Left hindlimb (tissue), 1 donor: ENCODE measurements around the gene TST.

Experiments
- DNase-seq: peaks from one replicate; pipeline ENCODE4 v3.0.0-alpha.2; 2018

TST gene

DNA sequence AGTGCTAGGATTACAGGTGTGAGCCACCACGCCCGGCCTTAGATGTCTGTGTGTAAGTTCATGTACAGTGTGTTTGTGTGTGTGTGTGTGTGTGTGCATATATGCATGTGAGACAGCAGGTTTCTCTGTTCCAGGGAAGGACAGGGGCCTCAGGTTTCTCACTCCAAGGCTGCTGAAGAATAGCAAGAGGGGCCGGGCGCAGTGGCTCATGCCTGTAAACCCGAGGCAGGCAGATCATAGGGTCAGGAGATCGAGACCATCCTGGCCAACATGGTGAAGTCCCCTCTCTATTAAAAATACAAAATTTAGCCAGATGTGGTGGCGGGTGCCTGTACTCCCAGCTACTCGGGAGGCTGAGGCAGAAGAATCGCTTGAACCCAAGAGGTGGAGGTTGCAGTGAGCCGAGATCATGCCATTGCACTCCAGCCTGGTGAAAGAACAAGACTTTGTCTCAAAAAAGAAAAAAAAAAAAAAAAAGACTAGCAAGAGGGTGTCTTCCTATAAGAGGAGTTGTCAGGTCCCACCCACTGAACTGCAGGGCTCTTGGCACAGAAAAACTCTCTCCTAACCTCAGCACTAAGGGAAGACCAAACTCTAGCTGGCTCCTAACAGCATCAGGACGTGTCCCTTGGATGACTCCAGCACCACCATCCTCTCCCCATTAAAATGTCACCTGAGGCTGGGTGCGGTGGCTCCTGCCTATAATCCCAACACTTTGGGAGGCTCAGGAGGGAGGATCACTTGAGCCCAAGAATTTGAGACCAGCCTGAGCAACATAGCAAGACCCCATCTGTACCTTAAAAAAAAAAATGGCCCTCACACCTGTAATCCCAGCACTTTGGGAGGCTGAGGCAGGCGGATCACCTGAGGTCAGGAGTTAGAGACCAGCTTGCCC, 40.0 kb downstream of the TST start:
- no peak for DNase-seq

GRCh38 chr22:36977947-36978660, 41.1 kb downstream of the TST start:
- DNase-seq, result peak; percentile 92

GRCh38 chr22:36977401-36977861, 41.8 kb downstream of the TST start:
- no peak for DNase-seq

DNA sequence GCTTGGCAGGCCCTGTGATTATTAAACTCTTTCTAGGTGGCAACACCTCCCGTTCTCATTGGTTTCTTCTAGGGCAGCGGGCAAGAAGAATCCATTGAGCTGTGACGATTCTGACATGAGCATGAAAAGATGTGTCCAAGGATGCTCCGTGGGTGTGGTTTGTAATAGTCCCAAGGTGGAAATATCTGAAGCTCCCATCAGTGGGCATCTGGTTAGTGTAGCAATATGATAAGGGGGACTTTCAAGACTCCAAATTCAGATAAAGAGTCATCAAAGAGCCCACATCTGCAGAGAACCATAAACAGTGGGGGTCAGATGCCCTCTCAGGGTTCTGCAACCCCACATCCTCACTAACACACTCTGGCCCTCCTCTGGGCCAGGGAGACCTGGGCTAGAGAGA, 42.6 kb downstream of the TST start:
- no peak for DNase-seq

DNA sequence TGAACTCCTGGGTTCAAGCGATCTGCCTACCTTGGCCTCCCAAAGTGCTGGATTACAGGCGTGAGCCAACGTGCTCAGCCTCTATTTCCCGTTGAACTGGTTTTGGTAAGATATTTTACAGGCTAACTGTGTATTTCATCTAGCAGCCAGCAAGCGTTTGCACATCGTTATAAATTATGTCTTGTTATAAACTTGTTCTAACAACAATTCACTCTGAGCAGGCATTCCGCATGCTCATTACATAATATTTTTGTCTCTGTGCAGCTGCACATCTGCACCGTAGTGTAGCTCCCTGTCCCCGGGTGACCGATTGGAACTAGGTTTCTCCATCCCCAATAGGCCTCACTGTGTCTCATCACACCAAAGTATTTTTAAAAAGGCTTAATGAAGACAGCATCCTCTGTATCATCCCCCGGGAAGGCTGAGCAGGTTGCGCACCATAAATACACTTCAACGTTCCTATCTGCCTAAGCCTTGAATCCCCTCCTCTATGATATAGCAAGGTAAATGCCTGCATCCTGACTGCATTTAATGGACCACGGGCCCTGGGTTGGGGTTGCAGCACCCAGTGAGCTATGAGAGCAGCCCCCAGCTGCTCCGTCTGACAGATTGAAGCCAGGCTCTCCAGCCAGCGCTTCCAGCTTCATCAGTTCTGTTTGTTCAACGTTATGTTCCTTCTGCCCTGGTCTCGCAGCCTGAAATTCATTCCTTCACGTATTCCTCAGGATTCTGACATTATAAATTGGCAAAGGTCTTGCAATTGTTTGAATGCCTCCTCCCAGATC, 47.7 kb downstream of the TST start:
- DNase-seq, result no peak

DNA sequence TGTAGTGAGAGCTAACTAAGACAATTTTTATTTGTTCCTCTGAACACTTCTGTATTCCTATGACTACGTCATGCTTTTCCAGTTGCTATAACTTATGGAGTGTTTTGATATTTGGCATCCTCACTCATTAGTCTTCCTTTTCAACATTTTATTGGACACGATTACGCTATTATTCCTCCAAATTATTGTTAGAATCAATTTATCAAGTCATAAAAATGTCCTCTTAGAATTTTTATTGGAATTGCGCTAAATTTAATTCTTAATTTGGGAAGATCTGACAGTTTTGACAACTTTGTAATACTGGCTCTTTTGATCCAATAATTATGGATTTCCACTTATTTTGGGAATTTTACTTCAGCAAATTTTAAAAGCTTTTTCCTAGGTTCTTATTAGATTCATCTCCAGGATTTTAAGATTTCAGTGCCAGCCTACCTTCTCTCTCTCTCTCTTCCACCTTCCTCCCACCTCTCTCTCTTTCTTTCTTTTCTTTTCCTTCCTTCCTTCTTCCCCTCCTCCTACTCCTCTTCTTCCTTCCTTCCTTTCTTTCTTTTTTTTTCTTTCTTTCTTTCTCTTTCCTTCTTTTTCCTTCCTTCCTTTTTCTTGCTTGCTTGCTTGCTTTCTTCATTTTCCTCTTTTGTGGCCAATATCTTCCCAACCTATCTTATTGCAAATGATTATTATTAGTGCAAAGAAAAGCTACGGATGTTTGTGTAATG, 50.8 kb downstream of the TST start:
- DNase-seq, result no peak

DNA sequence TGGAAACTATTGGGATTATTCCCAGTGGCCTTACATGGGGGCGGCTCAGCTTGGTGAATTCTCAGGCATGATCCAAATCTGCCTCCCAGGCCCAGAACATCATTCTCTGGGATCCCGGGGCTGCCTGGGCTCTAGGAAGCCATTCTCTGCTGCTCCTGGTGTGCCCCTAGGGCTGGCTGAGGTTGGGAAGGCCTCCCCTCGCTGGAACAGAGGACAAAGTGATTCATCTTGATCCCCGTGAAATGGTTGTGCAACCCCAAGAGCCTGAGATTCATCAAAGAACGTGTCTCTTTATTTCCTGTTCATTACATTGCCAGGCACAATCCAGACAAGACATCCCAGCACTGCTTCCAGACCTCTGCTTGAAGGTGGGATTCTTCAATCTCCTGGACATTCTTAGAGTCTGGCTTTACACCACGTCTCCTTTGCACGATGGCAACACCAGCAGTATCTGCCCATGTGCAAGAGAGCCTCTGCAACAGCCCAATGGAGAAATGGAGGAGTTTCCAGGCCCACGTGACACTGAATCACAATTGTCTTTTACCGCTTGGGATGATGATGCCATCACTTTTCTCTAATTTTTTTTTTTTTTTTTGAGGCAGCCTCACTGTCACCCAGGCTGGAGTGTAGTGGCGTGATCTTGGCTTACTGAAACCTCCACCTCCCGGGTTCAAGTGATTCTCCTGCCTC, 52.3 kb downstream of the TST start:
- DNase-seq, result no peak

- DNase-seq, result no peak
Measured at GRCh38 chr22:36965696-36966095, 53.6 kb downstream of the TST start.

GRCh38 chr22:36964106-36964505, 55.1 kb downstream of the TST start:
- DNase-seq, result no peak

GRCh38 chr22:36963302-36963701, 55.9 kb downstream of the TST start:
- DNase-seq, result no peak

DNA sequence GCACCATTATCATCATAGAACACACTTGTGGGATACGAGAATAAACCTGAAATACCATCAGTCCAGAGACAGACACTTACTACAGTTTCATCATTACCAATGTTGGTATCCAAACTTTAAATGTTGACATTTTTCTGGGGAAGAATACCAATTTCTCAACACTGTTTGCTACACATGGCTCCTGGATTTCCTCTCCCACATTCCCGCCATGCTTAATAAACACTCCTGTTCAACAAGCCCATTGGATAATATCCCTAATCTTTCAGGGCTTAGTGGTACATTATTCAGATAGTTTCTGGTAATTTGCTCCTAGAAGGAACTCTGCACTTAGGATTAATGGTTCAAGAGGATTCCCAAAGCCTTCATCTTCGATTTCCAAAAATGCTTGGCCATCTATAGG, 57.6 kb downstream of the TST start:
- DNase-seq, result no peak
